NCI-H2227 (cell line): ENCODE measurements around the gene ACBD5.
"Not testable (repeated sequence)": the region's sequence is repeated elsewhere in the genome, so short reads cannot be mapped to it uniquely, and the experiment has no call there.

Source experiments
- DNase-seq: peaks from one replicate; lab custom pipeline; 2025; ENCODE audit not compliant: unreplicated experiment; lab: John Stamatoyannopoulos, UW

The ACBD5 gene

GRCh38 chr10:27241010-27241651 lies 534 bp upstream of the ACBD5 start:
- no peak for DNase-seq

DNA sequence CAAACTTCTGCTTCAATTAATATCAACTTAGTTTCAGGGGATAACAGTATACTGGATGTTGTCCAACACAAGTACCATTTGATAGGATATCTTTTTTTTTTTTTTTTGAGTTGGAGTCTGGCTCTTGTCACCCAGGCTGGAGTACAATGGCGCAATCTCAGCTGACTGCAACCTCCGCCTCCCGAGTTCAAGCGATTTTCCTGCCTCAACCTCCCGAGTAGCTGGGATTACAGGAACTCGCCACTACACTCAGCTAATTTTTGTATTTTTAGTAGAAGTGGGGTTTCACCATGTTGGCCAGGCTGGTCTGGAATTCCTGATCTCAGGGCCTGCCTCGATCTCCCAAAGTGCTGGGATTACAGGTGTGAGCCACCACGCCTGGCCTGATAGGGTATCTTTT lies 3.1 kb downstream of the ACBD5 start:
- DNase-seq, result not testable (repeated sequence)

- not testable (repeated sequence) for DNase-seq
These were observed 3.9 kb downstream of the ACBD5 start for GRCh38 chr10:27236589-27237128.

DNA sequence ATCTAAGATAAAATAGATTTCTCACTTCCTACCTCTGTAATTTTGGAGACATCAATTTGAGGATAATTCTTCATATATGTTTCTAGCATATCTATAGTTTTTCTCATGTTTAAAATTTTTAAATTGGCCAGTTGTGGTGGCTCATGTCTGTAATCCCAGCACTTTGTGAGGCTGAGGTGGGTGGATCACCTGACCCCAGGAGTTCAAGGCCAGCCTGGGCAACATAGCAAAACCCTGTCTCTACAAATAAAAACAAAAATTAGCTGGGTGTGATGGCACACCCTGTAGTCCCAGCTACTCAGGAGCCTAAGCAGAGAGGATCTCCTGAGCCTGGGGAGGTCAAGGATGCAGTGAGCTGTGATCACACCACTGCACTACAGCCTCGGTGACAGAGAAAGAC lies 4.9 kb downstream of the ACBD5 start:
- DNase-seq, result no peak

DNA sequence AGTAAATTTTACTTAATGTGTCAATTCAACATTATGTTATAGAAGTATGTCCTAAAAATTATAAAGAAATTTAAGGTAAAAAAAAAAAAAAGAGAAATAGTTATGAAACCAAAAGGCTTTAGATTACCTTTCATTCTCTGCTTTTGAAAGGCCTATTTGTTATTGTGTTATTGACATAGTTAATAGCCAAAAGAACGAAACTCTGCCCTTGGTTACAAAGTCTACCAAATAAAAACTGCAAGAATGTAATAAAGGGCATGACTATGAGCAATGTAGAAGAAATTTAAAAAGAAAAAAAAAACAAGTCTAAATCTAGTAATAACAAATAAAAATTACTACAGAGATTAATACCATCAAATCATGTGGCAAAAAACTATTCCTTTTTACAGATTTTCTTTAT lies 10.6 kb downstream of the ACBD5 start:
- no peak for DNase-seq

DNA sequence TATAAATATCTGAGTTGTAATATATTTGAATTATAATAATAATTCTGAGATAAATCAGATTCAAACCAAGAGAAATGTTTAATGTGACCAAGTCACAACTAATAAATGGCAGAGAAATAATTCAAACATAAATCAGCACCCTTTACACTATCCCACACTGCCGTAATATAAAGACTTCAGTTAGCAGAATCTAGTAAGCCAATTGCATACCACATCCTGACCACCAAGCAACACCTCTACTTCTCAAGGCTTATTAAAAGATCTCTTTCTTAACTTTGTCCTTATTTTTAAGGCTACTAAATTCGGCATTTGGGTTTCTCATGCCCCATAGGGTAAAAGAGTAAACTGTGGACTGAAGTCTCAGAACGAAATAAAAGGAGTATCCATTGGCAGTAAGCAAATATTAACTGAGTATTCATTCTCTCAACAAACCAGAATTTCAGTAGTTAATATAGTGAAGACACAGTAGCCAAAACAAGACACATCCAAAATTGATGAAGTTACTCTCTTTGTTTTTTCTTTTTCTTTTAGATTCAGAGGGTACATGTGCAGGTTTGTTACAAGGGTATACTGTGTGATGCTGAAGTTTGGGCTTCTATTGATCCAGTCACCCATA lies 14.8 kb downstream of the ACBD5 start:
- DNase-seq, result no peak

GRCh38 chr10:27225011-27225590 lies 15.5 kb downstream of the ACBD5 start:
- DNase-seq, result no peak

GRCh38 chr10:27223964-27224363 lies 16.6 kb downstream of the ACBD5 start:
- DNase-seq, result peak; percentile 44

GRCh38 chr10:27207350-27207749 lies 33.2 kb downstream of the ACBD5 start:
- no peak for DNase-seq

- DNase-seq, result no peak
These were observed 36.8 kb downstream of the ACBD5 start for GRCh38 chr10:27203806-27204205.

DNA sequence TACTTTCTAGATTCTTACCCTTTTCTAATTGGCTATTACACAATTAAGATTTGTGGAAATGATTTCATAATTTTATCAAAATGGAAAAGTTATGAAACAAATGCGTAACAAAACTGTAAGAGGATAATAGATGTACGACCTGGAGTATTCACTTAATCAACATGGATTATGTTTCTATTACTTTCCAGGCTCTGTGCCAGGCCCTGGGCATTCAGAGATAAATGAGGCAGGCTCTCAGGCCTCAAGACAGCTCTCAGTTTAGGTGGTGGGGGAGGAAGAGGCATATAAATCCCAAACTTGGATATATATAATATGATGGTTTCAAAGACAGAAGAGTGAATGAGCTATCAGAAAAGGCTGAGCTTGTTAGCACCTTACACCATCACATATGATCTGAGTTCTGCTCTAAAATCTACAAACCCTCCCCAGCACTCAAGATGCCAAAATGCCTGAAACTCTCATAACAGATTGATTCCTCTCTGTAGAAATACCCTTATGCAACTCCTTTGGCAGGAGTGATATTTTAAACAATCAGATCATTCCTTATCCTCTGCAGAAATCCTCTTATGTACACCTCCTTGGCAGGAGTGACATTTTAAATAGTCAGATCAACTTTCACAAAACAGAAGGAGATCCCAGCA lies 42.5 kb downstream of the ACBD5 start:
- DNase-seq, result no peak

- DNase-seq, result no peak
These were observed 48.3 kb downstream of the ACBD5 start for GRCh38 chr10:27192284-27192683.

- DNase-seq, result no peak
These were observed 50.1 kb downstream of the ACBD5 start for GRCh38 chr10:27190508-27190907.

GRCh38 chr10:27188897-27189296 lies 51.7 kb downstream of the ACBD5 start:
- no peak for DNase-seq

DNA sequence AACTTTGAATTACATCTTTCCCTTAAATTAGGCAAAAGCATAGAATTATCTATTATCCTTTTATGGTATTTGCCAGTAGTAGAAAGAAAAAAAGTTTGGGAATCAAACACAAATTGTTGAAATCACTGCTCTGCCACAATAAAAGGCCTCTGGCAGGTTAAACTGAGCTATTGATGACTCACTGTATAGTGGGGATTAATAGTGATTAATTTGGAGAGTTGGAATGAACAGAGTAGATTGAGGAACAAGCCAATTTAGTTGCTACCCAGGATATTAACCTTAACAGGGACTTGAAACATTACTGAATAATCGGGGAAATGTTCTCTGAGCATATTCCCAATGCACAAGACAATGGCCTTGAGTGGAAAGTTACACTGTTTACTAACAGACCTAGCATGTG lies 52.3 kb downstream of the ACBD5 start:
- no peak for DNase-seq

DNA sequence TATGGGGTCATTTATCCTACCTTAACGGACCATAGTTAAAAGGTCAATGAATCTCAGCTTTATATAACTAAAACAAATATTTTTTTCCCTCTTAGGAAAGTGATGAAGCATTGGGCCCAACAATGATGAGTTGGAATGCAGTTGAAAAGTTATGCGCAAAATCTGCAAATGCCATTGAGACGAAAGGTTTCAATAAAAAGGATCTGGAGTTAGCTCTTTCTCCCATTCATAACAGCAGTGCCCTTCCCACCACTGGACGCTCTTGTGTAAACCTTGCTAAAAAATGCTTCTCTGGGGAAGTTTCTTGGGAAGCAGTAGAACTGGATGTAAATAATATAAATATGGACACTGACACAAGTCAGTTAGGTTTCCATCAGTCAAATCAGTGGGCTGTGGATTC lies 70.7 kb downstream of the ACBD5 start:
- no peak for DNase-seq

DNA sequence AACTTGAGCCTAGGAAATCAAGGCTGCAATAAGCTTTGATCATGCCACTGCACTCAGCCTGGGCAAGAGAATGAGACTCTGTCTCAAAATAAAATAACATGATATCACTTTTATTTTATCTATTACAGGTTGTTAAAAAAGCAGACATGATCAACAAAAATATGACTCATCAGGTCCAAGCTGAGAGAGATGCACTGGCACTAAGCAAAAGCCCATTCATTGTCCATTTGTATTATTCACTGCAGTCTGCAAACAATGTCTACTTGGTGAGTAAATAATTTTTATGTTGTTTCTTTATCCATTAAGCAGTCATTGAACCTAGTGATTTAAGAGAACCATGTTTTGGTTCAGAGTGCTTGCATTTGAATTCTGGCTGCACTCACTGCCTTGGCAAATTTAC lies 82.2 kb downstream of the ACBD5 start:
- DNase-seq, result no peak

GRCh38 chr10:27157150-27157549 lies 83.4 kb downstream of the ACBD5 start:
- DNase-seq, result no peak

DNA sequence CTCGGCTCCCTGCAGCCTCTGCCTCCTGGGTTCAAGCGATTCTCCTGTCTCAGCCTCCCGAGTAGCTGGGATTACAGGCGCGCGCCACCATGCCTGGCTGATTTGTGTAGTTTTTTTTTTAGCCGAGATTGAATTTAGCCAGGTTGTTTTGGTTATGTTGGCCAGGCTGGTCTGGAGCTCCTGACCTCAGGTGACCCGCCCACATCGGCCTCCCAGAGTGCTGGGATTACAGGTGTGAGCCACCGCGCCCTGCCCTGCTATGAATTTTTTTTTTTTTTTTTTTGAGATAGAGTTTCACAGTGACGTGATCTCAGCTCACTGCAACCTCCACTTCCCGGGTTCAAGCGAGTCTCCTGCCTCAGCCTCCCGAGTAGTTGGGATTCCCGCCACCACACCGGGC lies 84.0 kb downstream of the ACBD5 start:
- DNase-seq, result not testable (repeated sequence)

GRCh38 chr10:27155066-27155754 lies 85.4 kb downstream of the ACBD5 start, which contains the start of gene MASTL:
MASTL (plus strand) TSS chr10:27155352; CDS start chr10:27155427, 75 bp downstream.
- DNase-seq, result peak; percentile 91

DNA sequence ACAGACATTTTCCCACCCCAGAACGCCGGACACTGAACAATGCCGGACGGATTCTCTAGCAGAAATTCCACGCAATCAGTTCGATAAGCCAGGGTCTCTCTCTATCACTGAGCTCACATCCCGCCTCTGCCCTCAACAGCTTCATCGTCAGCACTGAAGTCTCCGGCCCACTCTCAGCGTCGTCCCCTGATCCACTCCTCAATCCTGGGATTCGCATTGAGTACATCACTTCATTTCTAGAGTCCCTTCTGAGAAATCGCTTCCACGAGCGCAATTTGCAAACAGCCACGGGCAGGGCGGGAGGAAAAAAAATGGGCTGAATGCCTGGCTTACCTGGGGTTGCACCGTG lies 86.8 kb downstream of the ACBD5 start:
- peak; percentile 58 for DNase-seq
